GM12878 (cell line): Measurements from ENCODE around the gene SYCN. TPM values are rescaled to one million over a fixed set of nuclear protein-coding genes. Genes with fewer than 3 reads are reported as not detected.

ENCODE experiments used
- ATAC-seq: fragments of 200-7000 bp; cut with Tn5 transposase; 3 replicates; pipeline ENCODE4 v1.9.1; 2020; ENCODE audit warnings: mild to moderate bottlenecking, moderate library complexity
- BruUV-seq: library from RNA; stranded (reverse); fragments of 400-500 nt; replicated peaks from 2 replicates; lab custom pipeline; 2021; lab: Mats Ljungman, UMichigan
- CTCF ChIA-PET: fragments of 300-600 bp; sonication (Branson Sonifier 250); formaldehyde crosslinking; extraction: SDS; loops from one replicate; lab custom pipeline; 2021; ENCODE audit warnings: inconsistent platforms; lab: Yijun Ruan, JAX
- POLR2A ChIA-PET: fragments of 350-600 bp; formaldehyde crosslinking; extraction: SDS; loops from one replicate; lab custom pipeline; 2021; ENCODE audit warnings: inconsistent platforms; lab: Charles Lee
- RAD21 ChIA-PET: fragments of 300-600 bp; sonication (Branson Sonifier 250); formaldehyde crosslinking; loops from one replicate; lab custom pipeline; 2023; ENCODE audit warnings: antibody characterized with exemption; ENCODE audit not compliant: unreplicated experiment; lab: Charles Lee
- SMC1A ChIA-PET: fragments of 300-600 bp; sonication (Branson Sonifier 250); formaldehyde crosslinking; loops from one replicate; lab custom pipeline; 2023; ENCODE audit not compliant: unreplicated experiment, uncharacterized antibody; lab: Charles Lee
- DNase-seq: peaks from one replicate; pipeline ENCODE4 v3.0.0-alpha.2; 2011; ENCODE audit warnings: low read depth, low spot score
- FAIRE-seq: peaks from 3 replicates; lab custom pipeline; 2011; peaks lifted over from hg19 to GRCh38; lab: Jason Lieb, UNC
- H2AFZ ChIP-seq: 2 replicates; pipeline ENCODE4 v1.6.0; 2011; ENCODE audit warnings: low read depth, low read length, control low read depth; ENCODE audit not compliant: control insufficient read depth
- H3K27ac ChIP-seq: 2 replicates; pipeline ENCODE4 v1.5.1; 2011; ENCODE audit warnings: control low read depth; ENCODE audit not compliant: control insufficient read depth, insufficient read depth
- H3K27me3 ChIP-seq, 2 experiments: replicated peaks in 1 of 2; 2 replicates each; pipeline versions ENCODE4 v1.6.0 to v1.6.1; 2011; ENCODE audit warnings: low read length in 1 of 2; ENCODE audit not compliant: control insufficient read depth in 2 of 2, insufficient read depth in 2 of 2
- H3K36me3 ChIP-seq, 2 experiments: 2 replicates each; pipeline ENCODE4 v1.5.1; 2011; ENCODE audit warnings: low read length in 1 of 2; ENCODE audit not compliant: control insufficient read depth in 2 of 2, insufficient read depth in 2 of 2
- H3K4me1 ChIP-seq: 2 replicates; pipeline ENCODE4 v1.6.1; 2011; ENCODE audit warnings: mild to moderate bottlenecking, low read length, moderate library complexity, mixed read lengths; ENCODE audit not compliant: control insufficient read depth, insufficient read depth
- H3K4me2 ChIP-seq: 2 replicates; pipeline ENCODE4 v1.6.0; 2011; ENCODE audit warnings: control low read depth; ENCODE audit not compliant: control insufficient read depth, insufficient read depth
- H3K4me3 ChIP-seq: fragments of 200-600 bp; sonication (generic); 2 replicates; pipeline ENCODE4 v1.5.1; 2016
- H3K79me2 ChIP-seq: 2 replicates; pipeline ENCODE4 v1.6.0; 2011; ENCODE audit warnings: low read length; ENCODE audit not compliant: control insufficient read depth, insufficient read depth
- H3K9ac ChIP-seq: 2 replicates; pipeline ENCODE4 v1.8.0; 2011; ENCODE audit warnings: low read length, control low read depth, mixed read lengths; ENCODE audit not compliant: control insufficient read depth, insufficient read depth
- H3K9me3 ChIP-seq: replicated peaks from 3 replicates; pipeline ENCODE4 v1.5.1; 2011; ENCODE audit warnings: mild to moderate bottlenecking, low read length; ENCODE audit not compliant: control insufficient read depth, insufficient read depth
- H4K20me1 ChIP-seq: 2 replicates; pipeline ENCODE4 v1.6.0; 2011; ENCODE audit not compliant: control insufficient read depth, insufficient read depth
- BCL11A ChIP-seq: IDR thresholded peaks from 2 replicates; pipeline ENCODE4 v1.6.1; 2011; ENCODE audit warnings: low read depth, low read length
- CHD2 ChIP-seq: IDR thresholded peaks from 2 replicates; pipeline ENCODE4 v1.6.1; 2011; ENCODE audit warnings: low read depth, low read length, improper control_type of control experiment, borderline replicate concordance
- SIX5 ChIP-seq: IDR thresholded peaks from 2 replicates; pipeline ENCODE4 v1.6.1; 2011; ENCODE audit warnings: mild to moderate bottlenecking, low read depth, low read length, moderate library complexity; ENCODE audit not compliant: severe bottlenecking
- TCF3 ChIP-seq: IDR thresholded peaks from 2 replicates; pipeline ENCODE4 v1.6.1; 2012; ENCODE audit warnings: low read depth, mild to moderate bottlenecking, low read length, borderline replicate concordance; ENCODE audit not compliant: insufficient read depth
- WGBS: methylation state at CpG from one replicate; pipeline ENCODE4 v1.1.6; 2016; ENCODE audit warnings: low lambda C conversion rate; ENCODE audit not compliant: insufficient replicate concordance, insufficient coverage; ENCODE audit errors: missing lambda C conversion rate; 5-methylcytosine and 5-hydroxymethylcytosine counted together
- in situ Hi-C: fragments of 300-500 bp; cut with MboI; formaldehyde crosslinking; loops from 9 replicates; pipeline ENCODE4 v1.14.3; 2018; ENCODE audit warnings: mixed read lengths
- intact Hi-C: fragments of 100-400 bp; cut with micrococcal nuclease; formaldehyde crosslinking; loops from one replicate; pipeline ENCODE4 v1.14.2; 2022; ENCODE audit not compliant: unreplicated experiment
- polyA plus RNA-seq, 11 experiments: library from polyadenylated mRNA; depleted of rRNA in 4 of 11; unstranded in 6 of 11; stranded (reverse) in 5 of 11; fragments of >200 nt; fragmentation: Nextera tagmentation in 4 of 11; fragmentation: Illumina TruSeq in 1 of 11; extraction: Ambion mirVana in 4 of 11; extraction: Trizol in 1 of 11; gene quantifications; 1 replicate in 1 of 11; 2 replicates in 10 of 11; pipeline versions ENCODE4 v1.2.1 to v1.2.3, GENCODE V29; 2011 to 2016; ENCODE audit warnings: inconsistent platforms in 2 of 11, missing spikeins in 2 of 11, low read depth in 1 of 11
- total RNA-seq, 4 experiments: library from RNA; depleted of rRNA in 3 of 4; stranded (reverse); fragments of >200 nt in 3 of 4; fragmentation: Illumina TruSeq in 1 of 4; extraction: Trizol in 1 of 4; gene quantifications; 2 replicates each; pipeline versions ENCODE4 v1.2.1 to v1.2.3, GENCODE V29; 2013 to 2021
- TF ChIP-seq, protein P1 (sequence below): IDR thresholded peaks from 2 replicates; pipeline ENCODE4 v1.6.1; 2011; ENCODE audit warnings: mild to moderate bottlenecking, low read depth, low read length, moderate library complexity; ENCODE audit not compliant: insufficient replicate concordance
- TF ChIP-seq, protein P2 (sequence below): IDR thresholded peaks from 2 replicates; pipeline ENCODE4 v1.6.1; 2011; ENCODE audit warnings: borderline replicate concordance, low read depth, mild to moderate bottlenecking, moderate library complexity, low read length; ENCODE audit not compliant: insufficient read depth, poor library complexity, severe bottlenecking
- TF ChIP-seq, protein P3 (sequence below), 3 experiments: IDR thresholded peaks in 2 of 3; conservative IDR thresholded peaks in 1 of 3; 2 replicates each; pipeline ENCODE4 v1.5.1; 2011; ENCODE audit warnings: low read depth in 3 of 3, low read length in 3 of 3, mild to moderate bottlenecking in 3 of 3, control low read depth in 2 of 3, moderate library complexity in 2 of 3, inconsistent platforms in 1 of 3, mixed read lengths in 1 of 3; ENCODE audit not compliant: control insufficient read depth in 2 of 3, insufficient read depth in 1 of 3; ENCODE audit errors: extremely low read depth in 1 of 3

Gene SYCN
- total and polyA plus RNA-seq, 10 of the 15 experiments (the other 5 are each of a cell fraction or from before 2014, with no cell fraction given), result 0.54 TPM; not detected in 9

DNA sequence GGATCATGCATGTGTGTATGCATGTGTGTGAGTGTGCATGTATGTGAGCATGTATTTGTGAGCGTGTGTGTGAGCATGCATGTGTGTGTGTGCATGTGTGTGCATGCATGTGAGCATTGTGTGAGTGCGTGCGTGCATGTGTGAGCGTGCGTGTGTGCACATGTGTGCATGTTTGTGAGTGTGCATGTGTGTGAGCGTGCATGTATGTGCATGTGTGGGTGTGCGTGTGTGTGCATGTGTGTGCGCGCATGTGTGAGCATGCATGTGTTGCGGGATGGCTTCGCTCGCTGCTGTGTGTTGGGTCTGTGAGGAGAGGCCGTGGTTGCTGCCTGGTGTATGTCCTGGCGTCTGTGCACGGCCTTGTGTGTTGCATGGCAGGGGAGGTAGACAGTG lies 46.1 kb downstream of the SYCN start:
- no peak overlapping the region for H3K9ac ChIP-seq
- in situ Hi-C loops, result no loop called here
- FAIRE-seq, result no peak
- CTCF ChIA-PET, result no interaction called here
- no peak for ATAC-seq
- H3K9me3 ChIP-seq, result no peaks in the 10 kb centered on the region
- H3K27me3 ChIP-seq, result no peaks in the 10 kb centered on the region
- intact Hi-C loops, result no loop called here
- no peak overlapping the region for H3K4me3 ChIP-seq
- no peak overlapping the region for H2AFZ ChIP-seq
- 92% methylated on average over 12 of the region's 15 CpGs for WGBS
- SMC1A ChIA-PET, result no interaction called here
- POLR2A ChIA-PET, result no interaction called here
- no peaks in the 10 kb centered on the region; a peak in 1 of 4 replicates for H3K36me3 ChIP-seq
- DNase-seq, result no peak
- TF ChIP-seq CHD2 (0 out of 2 replicates have a peak, but pooled peaks have one; percentile 8), SIX5 (no peak), BCL11A (no peak), TCF3 (peak; percentile 80; the same call in 1 of the 2 replicates)
- TF ChIP-seq, protein P1, sequence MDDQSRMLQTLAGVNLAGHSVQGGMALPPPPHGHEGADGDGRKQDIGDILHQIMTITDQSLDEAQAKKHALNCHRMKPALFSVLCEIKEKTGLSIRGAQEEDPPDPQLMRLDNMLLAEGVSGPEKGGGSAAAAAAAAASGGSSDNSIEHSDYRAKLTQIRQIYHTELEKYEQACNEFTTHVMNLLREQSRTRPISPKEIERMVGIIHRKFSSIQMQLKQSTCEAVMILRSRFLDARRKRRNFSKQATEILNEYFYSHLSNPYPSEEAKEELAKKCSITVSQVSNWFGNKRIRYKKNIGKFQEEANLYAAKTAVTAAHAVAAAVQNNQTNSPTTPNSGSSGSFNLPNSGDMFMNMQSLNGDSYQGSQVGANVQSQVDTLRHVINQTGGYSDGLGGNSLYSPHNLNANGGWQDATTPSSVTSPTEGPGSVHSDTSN, result peak; percentile 75
- TF ChIP-seq, protein P2, sequence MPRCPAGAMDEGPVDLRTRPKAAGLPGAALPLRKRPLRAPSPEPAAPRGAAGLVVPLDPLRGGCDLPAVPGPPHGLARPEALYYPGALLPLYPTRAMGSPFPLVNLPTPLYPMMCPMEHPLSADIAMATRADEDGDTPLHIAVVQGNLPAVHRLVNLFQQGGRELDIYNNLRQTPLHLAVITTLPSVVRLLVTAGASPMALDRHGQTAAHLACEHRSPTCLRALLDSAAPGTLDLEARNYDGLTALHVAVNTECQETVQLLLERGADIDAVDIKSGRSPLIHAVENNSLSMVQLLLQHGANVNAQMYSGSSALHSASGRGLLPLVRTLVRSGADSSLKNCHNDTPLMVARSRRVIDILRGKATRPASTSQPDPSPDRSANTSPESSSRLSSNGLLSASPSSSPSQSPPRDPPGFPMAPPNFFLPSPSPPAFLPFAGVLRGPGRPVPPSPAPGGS, result peak; percentile 99
- TF ChIP-seq, protein P3, sequence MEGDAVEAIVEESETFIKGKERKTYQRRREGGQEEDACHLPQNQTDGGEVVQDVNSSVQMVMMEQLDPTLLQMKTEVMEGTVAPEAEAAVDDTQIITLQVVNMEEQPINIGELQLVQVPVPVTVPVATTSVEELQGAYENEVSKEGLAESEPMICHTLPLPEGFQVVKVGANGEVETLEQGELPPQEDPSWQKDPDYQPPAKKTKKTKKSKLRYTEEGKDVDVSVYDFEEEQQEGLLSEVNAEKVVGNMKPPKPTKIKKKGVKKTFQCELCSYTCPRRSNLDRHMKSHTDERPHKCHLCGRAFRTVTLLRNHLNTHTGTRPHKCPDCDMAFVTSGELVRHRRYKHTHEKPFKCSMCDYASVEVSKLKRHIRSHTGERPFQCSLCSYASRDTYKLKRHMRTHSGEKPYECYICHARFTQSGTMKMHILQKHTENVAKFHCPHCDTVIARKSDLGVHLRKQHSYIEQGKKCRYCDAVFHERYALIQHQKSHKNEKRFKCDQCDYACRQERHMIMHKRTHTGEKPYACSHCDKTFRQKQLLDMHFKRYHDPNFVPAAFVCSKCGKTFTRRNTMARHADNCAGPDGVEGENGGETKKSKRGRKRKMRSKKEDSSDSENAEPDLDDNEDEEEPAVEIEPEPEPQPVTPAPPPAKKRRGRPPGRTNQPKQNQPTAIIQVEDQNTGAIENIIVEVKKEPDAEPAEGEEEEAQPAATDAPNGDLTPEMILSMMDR (IDR thresholded peaks at IDR 0.05 in 2 of 3, conservative IDR thresholded peaks at IDR 0.05 in 1 of 3; ENCODE audit: control insufficient read depth in 2 of 3, extremely low read depth in 1 of 3, insufficient read depth in 1 of 3, low read depth in 3 of 3, low read length in 3 of 3), result no peak
- TF ChIP-seq, all 136 proteins: peak for 4
- Histone ChIP-seq H3K27ac (no peak overlapping the region), H3K79me2 (no peaks in the 10 kb centered on the region), H4K20me1 (no peaks in the 10 kb centered on the region), H3K4me1 (no peaks in the 10 kb centered on the region), H3K4me2 (no peak overlapping the region)
- no TSS peak for BruUV-seq
- RAD21 ChIA-PET, result no interaction called here
